ENCODE results near the gene C10orf67.
"Not testable (repeated sequence)": the region's sequence is repeated elsewhere in the genome, so short reads cannot be mapped to it uniquely, and the experiment has no call there.

Gene C10orf67

DNA sequence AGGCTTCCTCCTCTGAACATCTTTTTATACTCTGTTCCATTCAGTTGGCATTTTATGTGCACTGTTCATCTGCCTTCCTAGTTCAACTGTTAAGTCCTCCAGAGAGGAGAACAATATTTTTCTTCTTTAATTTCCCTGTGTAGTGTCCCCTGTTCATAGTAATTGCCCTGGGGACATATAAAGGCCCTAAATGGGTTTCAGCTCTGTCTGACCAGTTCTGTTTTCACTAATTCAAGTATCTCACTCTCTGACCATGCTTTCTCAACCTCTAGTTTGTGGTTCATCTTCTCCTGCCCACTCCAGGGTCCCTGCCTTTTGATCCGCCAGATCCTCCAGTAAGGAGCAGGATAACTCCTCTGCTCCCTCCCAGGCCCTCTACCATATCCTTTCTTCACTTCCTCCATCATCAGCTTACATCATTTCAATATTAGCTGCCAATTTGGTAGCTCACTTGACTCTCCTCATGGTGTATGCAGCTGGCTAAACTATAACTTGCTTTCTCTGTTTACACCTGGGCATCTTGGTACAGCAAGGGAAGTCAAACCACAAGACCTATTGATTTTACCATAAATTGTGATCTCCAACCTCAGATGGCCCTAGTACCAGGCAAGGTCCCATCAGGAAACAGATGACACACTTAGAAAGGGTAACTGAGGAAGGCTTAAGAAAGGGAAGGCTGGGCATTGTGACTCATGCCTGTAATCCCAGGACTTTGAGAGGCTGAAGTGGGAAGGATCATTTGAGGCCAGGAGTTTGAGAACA lies 17.7 kb upstream of the C10orf67 start:
- no peak for DNase-seq

DNA sequence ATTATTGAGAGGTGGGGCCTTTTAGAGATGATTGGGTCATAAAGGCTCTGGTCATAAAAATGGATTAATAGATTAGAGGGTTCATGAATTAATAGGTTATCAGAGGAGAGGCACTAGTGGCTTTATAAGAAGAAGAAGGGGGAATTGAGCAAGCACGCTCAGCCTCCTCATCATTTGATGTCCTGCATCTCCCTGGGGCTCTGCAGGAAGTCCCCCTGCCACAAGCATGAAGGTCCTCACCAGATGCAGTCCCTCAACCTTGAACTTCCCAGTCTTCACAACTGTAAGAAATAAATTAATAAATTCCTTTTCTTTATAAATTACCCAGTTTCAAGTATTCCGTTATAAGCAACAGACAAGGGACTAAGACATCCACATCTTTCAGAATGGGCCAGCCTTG lies 17.1 kb upstream of the C10orf67 start:
- DNase-seq, result no peak

DNA sequence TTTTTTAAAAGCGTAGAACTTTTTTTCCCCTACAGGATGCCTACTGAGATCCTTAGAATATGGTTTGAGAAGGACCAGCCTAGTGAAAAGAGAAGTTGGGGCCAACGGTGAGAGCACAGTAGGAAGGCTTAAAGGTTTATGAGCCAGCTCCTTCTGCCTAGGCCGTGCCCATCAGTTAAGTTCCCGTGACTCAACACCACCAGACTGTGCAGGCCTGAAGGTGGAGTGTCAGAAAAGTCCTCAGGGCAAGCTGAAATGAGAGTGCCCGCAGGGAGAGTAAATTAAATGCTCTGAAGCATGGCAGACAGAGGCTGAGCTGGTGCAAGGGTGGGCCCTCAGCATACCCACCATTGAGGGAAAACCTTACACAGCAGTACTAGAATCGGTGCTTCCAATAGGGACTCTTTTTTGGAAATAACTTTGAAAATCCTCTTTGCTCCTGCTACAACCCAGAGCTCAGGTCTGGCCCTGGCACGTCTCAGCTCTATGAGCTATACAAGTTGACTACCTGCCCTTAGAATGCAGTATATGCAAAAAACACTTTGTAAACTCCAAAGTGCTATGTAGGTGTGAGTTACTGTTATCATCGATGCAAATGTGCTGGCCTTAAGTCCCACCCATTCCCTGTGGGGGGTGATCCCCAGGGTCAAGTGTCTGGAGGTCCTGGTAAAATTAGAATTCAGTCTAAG lies 15.2 kb upstream of the C10orf67 start:
- no peak for DNase-seq

DNA sequence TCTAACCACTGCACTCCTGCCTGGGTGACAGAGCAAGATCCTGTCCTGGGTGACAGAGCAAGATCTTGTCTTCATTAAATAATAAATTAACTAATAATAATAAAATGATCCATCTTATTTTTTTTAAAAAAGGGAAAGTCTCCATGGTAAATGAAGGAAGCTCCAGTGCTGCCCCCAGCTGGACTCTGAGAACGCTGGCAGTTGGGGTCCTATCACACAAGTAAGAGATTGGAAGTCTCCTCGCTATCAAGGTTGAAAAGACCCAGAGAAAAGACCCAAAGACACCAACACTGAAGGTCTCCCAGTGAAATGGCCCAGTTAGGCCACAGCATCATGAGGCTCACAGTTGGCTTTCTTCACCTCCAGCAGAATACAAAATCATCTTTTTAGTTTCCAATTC lies 13.8 kb upstream of the C10orf67 start:
- DNase-seq, result no peak

DNA sequence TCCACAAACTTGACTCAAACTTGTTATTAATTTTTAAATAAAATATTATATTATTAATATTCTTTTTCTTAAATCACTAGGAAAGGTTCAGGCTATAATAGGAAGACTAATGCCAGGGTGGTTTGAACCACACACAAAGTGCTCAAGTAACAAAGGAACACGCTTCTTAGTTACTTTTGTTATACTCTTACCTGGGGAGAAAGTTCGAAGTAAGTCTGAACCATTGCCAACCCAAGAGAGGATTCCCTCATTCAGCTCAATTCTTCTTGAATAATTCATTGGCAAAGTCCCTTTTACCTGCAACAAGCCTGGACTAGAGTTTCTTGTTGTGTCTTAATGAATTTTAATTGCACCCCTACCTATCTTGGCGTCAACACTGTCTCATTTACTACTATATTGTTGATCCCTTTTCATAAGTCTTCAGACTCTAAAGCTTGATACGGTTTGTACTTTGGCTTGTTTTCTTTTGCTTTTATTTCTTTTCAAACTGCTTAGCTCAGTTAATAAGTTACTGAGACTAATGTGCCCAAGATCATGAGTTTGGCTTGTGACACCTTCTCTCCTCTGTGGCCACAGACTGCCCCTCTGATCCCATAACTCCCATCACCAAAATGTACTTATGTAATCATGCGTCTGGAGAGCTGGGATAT lies 10.2 kb upstream of the C10orf67 start:
- no peak for DNase-seq

DNA sequence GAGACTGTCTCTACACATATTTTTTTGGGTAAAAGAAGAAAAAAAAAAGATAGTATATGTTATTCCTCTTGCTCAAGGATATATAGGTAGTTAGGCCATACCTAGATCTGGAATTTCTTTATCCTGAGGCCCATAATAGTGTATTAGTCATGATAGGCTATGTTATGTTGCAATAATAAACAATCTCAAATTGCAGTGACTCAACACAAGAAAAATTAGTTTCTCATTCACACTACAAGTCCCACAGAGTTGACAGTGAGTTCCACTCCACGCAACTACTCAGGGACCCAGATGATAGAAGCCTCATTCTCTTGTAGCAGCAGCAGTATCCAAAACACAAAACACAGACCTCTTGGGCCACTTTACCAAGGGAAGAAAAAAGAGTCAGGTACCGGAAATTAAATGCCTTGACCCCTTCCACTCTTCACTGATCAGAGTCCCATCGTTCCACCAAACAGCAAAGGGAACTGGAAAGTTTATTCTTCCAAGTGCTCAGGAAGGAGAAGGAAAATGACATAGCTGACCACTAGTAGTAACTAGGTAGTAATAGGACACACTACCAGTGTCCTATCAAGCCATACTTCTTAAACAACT lies 7.4 kb upstream of the C10orf67 start:
- no peak for DNase-seq

DNA sequence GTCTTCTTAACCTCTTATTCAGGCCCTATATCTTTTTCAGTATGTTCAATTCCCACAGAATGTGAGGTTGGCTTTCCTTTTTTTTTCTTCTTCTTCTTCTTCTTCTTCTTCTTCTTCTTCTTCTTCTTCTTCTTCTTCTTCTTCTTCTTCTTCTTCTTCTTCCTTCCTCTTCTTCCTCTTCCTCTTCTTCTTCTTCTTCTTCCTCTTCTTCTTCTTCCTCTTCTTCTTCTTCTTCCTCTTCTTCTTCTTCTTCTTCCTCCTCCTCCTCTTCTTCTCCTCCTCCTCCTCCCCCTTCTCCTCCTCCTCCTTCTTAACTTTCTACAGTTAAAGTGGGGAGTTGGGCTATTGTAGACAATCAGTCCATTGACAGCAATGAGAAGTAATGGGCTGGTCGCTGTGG lies 6.1 kb upstream of the C10orf67 start:
- DNase-seq, result not testable (repeated sequence)

DNA sequence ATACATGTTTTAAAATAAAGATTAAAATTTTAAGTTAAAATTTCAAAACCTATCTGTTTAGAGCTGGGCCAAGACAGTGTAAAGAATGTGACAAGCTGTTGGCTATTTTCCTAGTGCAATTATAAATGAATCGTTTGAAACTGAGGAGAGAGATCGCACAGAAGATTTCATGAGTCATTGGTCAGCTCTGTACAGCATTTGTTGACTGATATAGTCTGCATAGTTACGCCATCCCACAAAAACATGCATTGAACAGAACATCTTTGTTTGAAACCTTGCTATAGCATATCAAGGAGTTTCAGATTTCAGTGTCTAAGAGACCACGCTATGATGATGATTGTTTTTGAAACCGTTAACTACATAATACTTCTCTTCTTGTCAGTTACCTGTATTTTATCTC lies 1.3 kb upstream of the C10orf67 start:
- DNase-seq, result peak; percentile 4

DNA sequence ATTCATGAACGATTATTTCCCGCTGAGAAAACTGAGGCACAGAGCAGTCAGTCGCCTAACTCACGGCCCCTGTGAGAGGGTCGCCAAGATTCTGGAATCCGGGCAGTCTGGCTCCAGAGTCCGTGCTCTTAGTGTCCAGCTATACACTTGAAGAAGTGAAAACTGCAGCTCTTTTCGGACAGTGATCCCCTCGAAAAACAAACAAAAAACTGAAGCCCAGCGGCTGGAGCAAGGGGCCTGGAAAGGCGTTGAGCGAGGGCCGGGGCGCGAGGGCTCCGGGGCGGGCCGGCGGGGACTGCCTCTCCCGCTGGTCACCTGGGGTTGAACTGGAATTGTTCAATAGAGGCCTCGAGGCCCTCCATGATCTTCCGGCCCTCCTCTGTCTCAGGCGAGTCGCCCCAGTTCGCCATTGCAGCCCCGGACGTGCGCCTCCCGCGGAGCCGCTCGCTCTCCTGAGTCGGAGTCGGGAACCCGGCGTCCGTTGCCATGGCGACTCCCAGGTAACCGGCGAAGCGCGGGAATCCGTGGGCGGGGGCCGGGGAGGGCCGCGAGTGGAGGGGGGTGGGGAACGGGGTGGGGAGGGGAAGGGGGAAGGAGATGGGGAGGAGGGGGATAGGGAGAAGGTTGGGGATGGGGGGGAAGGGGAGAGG lies 881 bp downstream of the C10orf67 start:
- DNase-seq, result no peak

DNA sequence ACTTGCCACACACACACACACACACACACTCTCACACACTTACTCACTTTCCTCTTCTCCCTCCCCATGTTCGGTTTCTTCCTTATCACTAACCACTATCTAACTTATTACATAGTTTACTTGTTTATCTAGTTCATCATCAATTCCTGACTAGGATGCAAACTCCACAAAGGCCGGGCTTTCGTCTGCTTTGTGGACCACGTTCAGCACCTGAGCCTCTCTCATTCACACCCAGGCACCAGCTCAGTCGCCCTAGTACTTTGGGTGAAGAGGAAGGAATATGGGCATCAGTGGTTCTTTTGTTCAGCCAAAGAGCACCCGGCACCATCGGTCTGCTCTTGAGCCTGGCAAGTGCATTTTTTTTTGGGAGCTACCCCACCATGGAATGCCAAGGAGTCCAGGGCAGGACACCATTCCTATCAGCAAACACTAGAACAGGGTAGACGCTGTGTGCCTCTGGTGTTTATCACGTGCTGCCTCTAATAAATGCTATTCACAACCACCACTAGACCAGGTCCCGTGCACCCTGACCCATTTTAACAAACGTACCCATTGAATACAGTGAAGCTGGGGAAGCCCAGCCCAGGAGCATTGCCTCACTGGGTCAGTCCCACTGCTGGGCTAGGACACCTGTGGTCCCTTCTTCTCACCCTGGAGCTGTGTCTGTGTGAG lies 2.2 kb downstream of the C10orf67 start:
- no peak for DNase-seq

DNA sequence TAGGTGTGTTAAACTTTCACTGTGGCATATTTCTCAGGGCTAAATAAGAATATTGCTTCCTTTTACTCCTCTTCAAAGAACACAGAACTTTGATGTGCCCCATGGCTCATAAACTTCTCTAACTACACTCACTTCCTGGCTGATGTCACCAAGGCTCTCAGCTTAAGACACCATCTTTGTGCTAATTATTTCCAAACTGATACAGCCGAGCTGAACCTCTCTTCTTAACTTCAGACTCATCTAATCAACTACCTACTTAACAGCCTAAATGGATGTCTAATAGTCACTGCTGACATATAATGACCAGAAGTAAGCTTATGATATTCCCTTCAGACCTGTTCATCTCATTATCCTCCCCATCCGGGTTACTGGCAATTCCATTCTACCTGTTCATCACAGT lies 3.6 kb downstream of the C10orf67 start:
- DNase-seq, result no peak

DNA sequence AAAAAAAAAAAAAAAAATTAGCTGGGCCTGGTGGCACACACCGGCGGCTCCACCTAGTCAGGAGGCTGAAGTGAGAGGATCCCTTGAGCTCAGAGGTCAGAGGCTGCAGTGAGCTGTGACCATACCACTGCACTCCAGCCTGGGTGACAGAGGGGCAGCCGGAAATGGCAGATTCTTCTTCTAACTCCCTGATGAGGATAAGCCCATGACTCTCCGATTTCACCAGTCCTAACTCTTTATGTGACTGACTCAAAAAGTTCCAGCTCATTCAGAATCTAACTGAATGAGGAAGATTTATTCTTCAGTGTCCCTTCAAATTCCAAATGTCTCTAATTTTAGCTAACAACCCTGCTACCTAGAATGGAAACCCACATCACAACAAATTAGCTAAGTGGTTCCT lies 4.2 kb downstream of the C10orf67 start:
- no peak for DNase-seq

DNA sequence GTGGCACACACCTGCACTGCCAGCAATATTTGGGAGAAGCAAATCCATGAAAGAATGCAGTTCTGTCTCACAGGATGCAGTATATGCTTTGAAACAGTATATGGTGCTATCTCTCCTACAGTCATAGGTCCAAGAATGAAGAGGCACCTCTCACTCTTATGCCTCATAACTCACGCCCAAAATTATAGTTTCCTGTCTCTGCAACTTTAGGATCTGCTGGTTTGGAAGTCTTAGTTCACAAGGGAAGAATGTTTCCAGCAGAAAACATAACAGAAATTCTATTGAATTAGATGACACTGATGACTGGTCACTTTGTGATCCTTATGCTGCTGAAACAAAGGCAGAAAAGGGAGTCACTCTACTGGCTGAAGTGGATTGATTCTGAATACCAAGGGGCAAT lies 5.7 kb downstream of the C10orf67 start:
- DNase-seq, result no peak

DNA sequence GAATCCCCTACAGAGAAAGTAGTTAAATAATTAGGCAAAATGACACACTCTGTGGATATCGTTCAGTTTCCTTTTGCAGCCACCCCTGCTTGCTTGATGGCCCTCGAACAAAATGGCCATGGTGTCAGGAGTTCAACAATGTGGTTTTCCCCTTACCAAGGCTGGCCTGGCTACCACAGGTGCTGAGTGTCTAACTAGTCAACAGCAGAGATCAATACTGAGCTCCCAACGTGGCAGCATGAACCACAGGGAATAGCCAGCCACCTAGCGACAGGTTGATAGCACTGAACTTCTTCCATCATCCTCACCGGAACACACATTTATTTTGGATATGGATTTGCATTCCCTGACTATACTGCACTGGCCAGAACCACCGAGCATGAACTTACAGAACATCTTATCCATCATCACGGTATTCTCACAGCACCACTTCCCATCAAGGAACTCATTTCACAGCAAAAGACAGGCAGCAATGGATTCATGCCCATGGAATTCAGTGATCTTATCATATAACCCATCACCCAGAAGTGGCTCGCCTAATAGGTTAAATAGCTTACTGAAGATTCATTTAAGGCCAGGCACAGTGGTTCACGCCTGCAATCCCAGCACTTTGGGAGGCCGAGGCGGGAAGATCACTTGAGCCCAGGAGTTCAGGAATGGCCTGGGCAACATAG lies 6.3 kb downstream of the C10orf67 start:
- DNase-seq, result no peak

DNA sequence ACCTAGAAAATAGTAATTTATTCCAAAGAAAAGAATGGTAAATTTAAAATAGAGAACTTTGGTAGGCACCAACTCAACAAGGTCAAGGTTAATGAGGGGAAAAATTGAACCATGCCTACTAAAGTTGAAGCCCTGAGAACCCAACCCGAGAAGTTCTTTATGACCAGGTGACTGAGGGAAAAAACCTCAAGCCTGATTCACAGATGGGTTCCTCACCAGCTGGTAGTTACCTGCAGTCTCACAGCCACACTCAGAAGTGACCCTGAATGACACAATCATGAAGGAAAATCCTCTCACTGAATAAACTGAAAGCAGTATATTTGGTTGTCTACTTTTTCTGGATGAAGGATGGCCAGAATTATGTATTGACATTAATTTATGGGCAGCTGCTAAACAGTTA lies 7.0 kb downstream of the C10orf67 start:
- no peak for DNase-seq

DNA sequence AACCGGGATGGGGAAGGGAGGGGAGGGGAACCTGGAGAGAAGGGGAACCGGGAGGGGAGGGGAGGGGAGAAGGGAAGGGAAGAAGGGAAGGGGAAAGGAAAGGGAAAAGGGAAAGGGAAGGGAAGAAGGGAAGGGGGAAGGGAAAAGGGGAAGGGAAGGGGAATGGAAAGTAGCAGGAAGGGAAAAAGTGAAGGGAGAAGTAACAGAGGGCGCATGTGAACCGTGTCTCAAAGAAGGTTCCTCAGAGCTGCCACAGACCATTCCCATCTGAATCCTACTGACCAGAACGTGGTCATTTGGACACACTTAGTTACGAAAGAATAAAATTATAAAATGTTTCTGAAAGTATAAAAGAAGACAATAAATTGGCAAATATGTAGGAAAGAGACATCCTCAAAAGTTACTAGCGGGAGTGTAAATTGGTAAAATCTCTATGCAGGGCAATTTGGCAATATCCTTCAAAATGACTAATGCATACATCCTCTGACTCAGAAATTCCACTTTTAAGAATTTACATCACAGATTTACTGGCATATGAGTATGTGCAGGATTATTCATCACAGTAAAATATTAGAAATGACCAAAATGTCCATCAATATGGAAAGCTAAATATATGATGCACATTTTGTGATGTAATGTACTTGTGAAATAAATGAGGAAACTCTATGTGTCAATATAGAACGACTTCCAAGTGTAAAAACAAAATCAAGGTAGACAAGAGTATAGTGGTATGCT lies 12.9 kb downstream of the C10orf67 start:
- DNase-seq, result no peak

DNA sequence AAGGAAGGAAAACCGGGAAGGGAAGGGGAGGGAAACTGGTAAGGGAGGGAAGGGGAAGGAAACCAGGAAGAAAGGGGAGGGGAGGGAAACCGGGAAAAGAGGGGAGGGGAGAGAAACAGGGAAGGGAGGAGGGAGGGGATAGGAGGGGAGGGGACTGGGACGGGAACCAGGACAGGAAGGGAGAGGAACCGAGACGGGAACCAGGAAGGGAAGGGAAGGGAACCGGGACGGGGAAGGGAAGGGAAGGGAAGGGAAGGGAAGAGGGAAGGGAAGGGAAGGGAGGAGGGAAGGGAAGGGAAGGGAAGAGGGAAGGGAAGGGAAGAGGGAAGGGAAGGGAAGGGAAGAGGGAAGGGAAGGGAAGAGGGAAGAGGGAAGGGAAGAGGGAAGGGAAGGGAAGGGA lies 13.6 kb downstream of the C10orf67 start:
- no peak for DNase-seq

DNA sequence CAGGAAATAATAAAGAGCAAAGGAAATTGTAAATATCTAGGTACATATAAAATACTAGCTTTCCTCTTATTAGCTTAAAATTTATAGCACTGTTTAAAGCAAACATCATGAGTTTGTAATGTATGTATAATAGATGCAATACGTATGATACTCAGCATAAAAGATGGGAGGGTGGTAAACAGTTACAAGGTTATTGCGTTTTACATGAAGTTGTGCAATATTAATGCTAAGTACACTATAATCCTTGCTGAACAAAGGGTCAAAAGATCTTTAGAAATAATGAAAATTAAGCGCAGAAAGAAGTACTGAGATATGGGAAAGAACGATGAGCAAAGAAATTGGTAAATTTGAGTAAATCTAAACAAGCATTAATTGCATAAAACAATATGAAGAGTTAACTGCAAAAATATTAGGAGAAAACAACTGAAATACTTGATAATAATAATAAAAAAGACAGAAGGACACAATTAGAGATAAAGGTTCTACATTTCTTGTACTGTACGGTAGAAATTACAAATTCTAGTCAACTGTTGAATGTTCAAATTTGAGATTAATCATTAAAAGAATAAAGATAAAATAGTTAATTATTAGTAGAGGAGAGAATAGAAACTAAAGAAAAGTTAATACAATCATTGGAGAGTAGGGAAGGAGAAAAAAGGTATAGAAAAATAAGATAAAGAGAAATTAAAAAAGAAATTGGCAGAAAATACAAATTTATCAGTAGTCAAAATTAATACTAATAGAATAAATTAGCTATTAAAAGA lies 17.9 kb downstream of the C10orf67 start:
- no peak for DNase-seq

DNA sequence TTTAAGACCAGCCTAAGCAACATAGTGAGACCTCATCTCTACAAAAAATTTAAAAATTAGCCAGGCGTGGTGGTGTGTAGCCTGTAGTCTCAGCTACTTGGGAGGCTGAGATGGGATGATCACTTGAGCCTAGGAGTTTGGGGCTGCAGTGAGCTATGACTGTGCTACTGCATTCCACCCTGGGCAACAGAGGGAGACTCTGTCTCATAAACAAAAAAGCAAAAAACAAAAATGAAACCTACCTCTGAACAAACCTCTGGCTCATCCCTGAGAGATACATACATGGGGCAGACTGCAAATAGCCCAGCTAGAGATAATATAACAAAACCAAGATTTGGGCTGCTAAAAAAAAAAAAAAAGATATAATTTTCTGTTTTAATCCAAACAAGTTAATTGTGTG lies 19.5 kb downstream of the C10orf67 start:
- DNase-seq, result no peak

DNA sequence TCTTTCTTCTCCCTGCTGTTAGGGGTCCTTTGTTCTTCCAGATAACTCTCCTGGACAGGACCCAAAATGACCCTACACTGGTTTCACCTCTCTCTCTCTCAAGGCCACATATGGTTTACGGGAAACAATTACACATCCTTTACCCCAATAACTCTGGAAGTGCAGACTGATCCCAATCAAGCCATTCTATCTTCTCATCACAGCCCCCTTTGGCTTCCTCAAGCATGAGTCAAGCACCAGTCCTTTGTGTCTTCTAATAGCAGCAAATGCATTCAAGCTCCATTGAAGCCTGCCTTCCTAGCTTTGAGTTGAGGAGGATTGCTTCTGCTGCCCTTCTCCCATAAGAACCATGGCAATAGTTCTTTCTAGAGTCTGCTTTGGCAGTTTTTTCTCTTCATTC lies 20.2 kb downstream of the C10orf67 start:
- DNase-seq, result no peak

DNA sequence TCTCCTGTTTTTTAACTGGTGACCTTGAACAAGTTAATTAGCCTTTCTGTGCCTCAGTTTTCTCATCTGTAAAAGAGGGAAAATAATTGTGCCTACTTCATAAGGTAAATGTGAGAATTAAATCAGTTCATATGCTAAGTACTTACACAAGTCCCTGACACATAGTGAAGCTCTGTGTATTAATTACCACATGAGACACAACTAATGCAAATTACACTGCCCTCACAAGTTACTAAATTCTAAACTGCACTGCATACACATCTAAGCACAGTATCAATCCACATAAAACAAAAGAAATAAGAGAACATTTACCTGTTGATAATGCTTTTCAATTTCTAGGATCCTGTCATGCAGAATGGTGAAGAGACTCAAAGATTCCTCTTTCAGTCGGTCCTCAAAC lies 22.5 kb downstream of the C10orf67 start:
- DNase-seq, result no peak
